HL-60 (cell line): ENCODE data around the gene ELAC2.

Source experiments
- DNase-seq, 2 experiments: peaks; one replicate each; pipeline ENCODE4 v3.0.0-alpha.2; 2010 to 2020; ENCODE audit warnings: low read depth in 1 of 2, low spot score in 1 of 2
- H3K27ac ChIP-seq: fragments of 250-450 bp; sonication (Bioruptor Pico); replicated peaks from 2 replicates; pipeline ENCODE4 v1.5.1; 2020; ENCODE audit warnings: mild to moderate bottlenecking, moderate library complexity
- H3K27me3 ChIP-seq: fragments of 250-450 bp; sonication (Bioruptor Pico); 2 replicates; pipeline ENCODE4 v1.5.1; 2021; ENCODE audit warnings: mild to moderate bottlenecking, moderate library complexity; ENCODE audit not compliant: insufficient read depth, poor library complexity, severe bottlenecking
- H3K4me3 ChIP-seq: replicated peaks from 2 replicates; pipeline ENCODE4 v1.5.1; 2011; ENCODE audit warnings: mild to moderate bottlenecking, control low read depth, low read length; ENCODE audit not compliant: insufficient read depth
- CTCF ChIP-seq: IDR thresholded peaks from one replicate; pipeline ENCODE4 v1.5.1; 2011; ENCODE audit warnings: low read length, control low read depth, inconsistent platforms; ENCODE audit not compliant: insufficient read depth
- GABPA ChIP-seq: IDR thresholded peaks from 2 replicates; pipeline ENCODE4 v1.6.1; 2012; ENCODE audit warnings: low read depth
- POLR2AphosphoS5 ChIP-seq: IDR thresholded peaks from 2 replicates; pipeline ENCODE4 v1.6.1; 2012; ENCODE audit warnings: low read depth
- REST ChIP-seq: IDR thresholded peaks from 2 replicates; pipeline ENCODE4 v1.6.1; 2012; ENCODE audit warnings: low read depth; ENCODE audit not compliant: insufficient replicate concordance
- SPI1 ChIP-seq: IDR thresholded peaks from 2 replicates; pipeline ENCODE4 v1.6.1; 2012; ENCODE audit warnings: low read depth, mild to moderate bottlenecking, borderline replicate concordance

ELAC2 gene

DNA sequence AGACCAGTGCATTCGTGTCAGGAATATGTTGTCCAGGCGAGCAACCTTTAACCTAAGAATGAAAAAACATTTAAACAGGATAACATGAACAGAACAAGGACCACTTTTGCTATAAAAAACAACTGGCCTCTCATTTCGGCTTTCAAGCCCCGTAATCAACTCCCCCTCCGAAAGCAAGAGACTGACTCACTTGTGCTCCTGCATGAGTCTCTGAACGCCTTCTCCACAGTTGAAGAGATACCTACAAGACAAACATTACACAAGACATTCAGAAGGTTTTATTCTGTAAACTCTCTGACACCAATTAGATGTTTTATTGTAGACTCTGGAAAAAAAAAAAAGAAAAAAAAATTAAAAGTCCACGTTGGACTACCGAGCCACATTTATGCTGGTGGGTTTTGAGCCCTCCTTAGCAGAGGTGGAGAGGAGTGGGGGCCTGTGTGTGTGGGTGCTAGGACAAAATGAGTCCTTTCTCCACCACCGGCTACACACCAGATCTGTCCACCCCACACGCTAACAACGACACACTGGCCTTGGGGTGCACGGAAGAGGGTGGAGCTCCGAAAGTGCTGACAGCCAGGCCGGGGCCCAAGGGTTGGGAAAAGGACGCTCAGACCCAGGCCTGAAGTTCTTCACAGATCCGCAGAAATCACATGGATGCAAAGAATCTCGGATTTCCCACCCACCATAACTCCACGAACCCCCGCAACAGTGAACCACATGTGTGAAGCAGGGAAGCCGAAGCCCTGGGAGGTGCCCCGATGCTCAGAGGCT is 759 bp downstream of the ELAC2 start:
- DNase-seq, result no peak
- TF ChIP-seq POLR2AphosphoS5 (no peak), REST (no peak), SPI1 (no peak), CTCF (no peak), GABPA (no peak)
- H3K4me3 ChIP-seq, result peak overlapping the region; percentile 73
- H3K27me3 ChIP-seq, result no peaks in the 10 kb centered on the region
- peak overlapping the region; percentile 69 for H3K27ac ChIP-seq

DNA sequence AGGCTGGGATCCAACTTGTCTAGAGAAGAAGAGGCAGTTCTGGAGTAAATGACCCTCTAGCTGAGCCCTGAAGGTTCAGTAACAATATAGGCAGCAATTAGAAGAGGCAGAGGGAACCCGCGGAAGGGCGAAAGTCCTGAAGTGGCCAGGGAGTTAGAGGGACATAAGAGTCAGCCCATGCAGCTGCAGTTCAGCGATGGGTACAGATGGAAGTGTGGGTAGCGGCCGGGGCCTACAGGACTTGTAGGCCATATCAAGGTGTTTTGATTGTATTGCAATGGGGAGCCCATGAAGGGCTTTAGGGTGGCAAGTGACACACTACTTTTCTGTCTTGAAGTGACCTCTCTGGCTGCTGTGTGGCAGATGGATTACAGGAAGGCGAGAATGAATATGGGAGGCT is 3.0 kb downstream of the ELAC2 start:
- no peak for DNase-seq
- Histone ChIP-seq H3K4me3 (no peak overlapping the region), H3K27me3 (no peaks in the 10 kb centered on the region), H3K27ac (no peak overlapping the region)
- TF ChIP-seq POLR2AphosphoS5 (no peak), GABPA (no peak), SPI1 (no peak)

- Histone ChIP-seq H3K4me3 (no peak overlapping the region), H3K27me3 (no peaks in the 10 kb centered on the region), H3K27ac (no peak overlapping the region)
- TF ChIP-seq CTCF (no peak), POLR2AphosphoS5 (no peak)
- DNase-seq, result no peak
These were observed 6.9 kb downstream of the ELAC2 start for GRCh38 chr17:13010959-13011358.

- no peak for DNase-seq
- Histone ChIP-seq H3K27me3 (no peaks in the 10 kb centered on the region), H3K4me3 (no peak overlapping the region), H3K27ac (no peak overlapping the region)
- TF ChIP-seq SPI1 (no peak), REST (no peak), POLR2AphosphoS5 (no peak), GABPA (no peak), CTCF (no peak)
These were observed 9.4 kb downstream of the ELAC2 start for GRCh38 chr17:13008461-13008860.
